HUDEP-2 (cell line): ENCODE results near the gene SCIMP.
"Not testable (repeated sequence)": the region's sequence is repeated elsewhere in the genome, so short reads cannot be mapped to it uniquely, and the experiment has no call there.

Experiments used
- DNase-seq, 76 experiments: peaks; one replicate each; lab custom pipeline; 2025; ENCODE audit not compliant: unreplicated experiment in 76 of 76; lab: John Stamatoyannopoulos, UW

Gene SCIMP

GRCh38 chr17:5194346-5194745 lies 40.3 kb downstream of the SCIMP start:
- DNase-seq: no peak

GRCh38 chr17:5191541-5192417 lies 42.9 kb downstream of the SCIMP start, which contains the start of gene ZNF594:
ZNF594 (minus strand) TSS chr17:5191868; CDS start chr17:5184256, 7,612 bp downstream.
- peak; percentile 40 to 97 (median 93) for DNase-seq

- no peak for DNase-seq
These were observed 50.4 kb downstream of the SCIMP start for GRCh38 chr17:5184288-5184687.

- no peak for DNase-seq
These were observed 51.3 kb downstream of the SCIMP start for GRCh38 chr17:5183410-5183793.

- no peak for DNase-seq
These were observed 51.9 kb downstream of the SCIMP start for GRCh38 chr17:5182597-5183409.

GRCh38 chr17:5181509-5182305 lies 53.0 kb downstream of the SCIMP start:
- no peak for DNase-seq

- DNase-seq: no peak
These were observed 55.7 kb downstream of the SCIMP start for GRCh38 chr17:5179003-5179402.

- DNase-seq: not testable (repeated sequence)
These were observed 59.6 kb downstream of the SCIMP start for GRCh38 chr17:5175027-5175426.

GRCh38 chr17:5165791-5166564 lies 68.7 kb downstream of the SCIMP start:
- DNase-seq: not testable (repeated sequence)

- no peak for DNase-seq
These were observed 70.2 kb downstream of the SCIMP start for GRCh38 chr17:5164436-5164835.

- not testable (repeated sequence) for DNase-seq
These were observed 72.9 kb downstream of the SCIMP start for GRCh38 chr17:5161793-5162192.

GRCh38 chr17:5160702-5161101 lies 74.0 kb downstream of the SCIMP start:
- DNase-seq: not testable (repeated sequence)
